Glomerular visceral epithelial cell (primary cell): ENCODE measurements around the gene ATG16L1.

Experiments
- DNase-seq: peaks from one replicate; pipeline ENCODE4 v3.0.0-alpha.2; 2016; ENCODE audit errors: extremely low spot score

ATG16L1 gene

DNA sequence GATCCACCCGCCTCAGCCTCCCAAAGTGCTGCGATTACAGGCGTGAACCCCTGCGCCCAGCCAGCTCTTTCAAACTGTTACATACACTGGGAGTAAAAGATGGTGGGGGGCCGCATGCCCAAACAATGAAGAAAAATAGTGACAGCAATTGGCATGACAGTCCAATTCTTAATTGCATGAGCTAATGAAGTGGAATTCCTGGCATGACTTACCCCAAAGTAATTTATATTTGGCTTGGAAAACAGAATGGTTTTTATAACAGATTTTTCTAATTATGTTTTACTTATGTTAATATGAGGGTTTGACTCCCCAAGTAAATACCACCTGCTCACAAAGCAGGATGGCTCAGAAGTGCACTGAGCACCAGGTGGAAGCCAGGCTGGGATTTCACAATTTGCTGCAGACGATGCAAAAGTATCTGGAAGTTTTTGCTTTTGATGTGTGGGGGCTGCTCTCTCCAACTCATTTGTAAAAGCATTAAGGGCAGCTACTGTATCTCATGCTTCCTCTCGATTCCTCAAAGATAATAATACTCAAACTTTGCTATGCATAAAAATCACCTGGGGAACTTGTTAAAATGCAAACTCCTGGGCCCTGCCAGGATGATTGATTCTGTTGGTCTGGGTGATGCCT is 24.0 kb upstream of the ATG16L1 start:
- no peak for DNase-seq

- DNase-seq = no peak
Observed at GRCh38 chr2:233228376-233228775, 23.1 kb upstream of the ATG16L1 start.

DNA sequence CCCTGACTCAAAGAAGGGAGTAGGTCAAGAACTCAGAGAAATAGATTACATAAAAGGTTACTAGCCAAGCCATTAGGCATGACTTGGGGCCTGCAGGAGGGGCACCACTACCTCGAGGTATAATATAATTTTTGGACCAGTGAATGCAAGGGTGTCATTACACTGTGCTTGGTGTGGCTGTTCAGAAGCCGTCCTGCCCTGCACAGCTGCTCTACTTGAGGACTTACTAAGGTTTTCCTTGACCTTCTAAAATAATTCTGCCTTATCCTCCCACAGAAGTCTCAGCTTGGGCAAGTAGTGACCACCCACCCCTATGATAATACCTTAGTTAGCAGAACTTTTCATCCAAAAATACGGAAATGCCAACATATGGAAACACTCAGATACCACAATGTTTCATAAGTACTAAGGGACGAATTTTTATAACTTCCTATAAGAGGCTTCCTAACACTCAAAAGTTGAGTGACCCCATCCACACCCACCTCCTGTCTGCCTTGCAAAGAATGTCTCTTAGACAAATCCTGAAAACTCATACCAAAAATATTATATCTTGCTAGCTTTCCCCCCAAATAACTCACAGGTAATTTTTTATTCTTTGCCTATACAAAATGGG is 17.7 kb upstream of the ATG16L1 start:
- no peak for DNase-seq

- no peak for DNase-seq
Observed at GRCh38 chr2:233234264-233234663, 17.2 kb upstream of the ATG16L1 start.

DNA sequence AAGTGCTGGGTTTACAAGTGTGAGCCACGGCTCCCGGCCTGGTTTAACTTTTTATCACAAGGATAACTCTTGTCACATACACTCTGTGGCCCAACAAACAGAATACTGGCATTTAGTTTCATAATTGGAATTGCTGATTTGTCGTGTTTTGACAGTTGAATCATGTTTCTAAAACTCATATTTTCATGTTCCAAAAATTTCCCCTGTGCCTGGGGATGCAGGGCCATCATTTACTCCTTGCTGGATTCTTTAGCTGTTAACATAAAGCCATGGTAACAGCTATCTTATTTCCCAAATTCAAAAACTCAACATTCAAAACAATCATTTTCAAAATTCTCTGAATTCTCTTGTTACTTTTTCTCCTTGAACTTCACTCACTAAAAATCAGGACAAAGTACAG is 16.5 kb upstream of the ATG16L1 start:
- DNase-seq = no peak

GRCh38 chr2:233235977-233236376 is 15.5 kb upstream of the ATG16L1 start:
- DNase-seq = no peak

DNA sequence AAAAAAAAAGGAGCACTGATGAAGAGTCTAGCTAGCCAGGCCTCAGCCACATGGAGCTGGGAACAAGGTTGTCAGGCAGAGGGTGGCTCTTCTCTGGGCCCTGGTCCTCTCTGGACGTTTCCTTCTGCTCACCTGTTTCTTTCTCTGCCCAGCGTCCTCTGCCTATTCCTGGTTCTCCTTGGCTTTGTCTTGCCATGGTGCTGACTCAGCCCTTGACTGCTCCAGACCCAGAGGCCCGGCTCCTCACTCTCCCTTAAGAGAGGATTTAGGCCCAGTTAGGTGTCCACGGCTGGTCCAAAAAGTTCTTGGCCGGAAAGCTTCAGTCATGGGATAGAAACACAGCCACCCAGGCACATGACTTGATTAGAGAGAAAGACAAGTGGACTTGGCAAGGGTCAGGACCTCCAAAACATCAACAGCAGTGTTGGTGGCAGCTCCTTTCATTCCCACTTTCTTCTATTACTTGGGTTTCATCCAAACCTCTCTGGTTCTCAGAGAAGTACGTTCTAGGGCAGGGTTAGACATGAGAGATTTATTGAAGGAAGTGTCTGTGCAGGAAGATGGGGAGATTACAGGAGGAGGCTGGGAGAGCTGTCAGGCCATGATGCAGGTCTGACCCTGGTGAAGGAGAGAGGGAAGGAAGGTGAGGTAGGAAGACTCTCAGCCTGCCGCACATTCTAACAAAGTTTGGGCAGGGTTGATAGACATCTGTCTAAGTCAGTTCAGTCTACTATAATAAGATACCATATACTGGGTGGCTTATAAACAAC is 14.5 kb upstream of the ATG16L1 start:
- DNase-seq = no peak

DNA sequence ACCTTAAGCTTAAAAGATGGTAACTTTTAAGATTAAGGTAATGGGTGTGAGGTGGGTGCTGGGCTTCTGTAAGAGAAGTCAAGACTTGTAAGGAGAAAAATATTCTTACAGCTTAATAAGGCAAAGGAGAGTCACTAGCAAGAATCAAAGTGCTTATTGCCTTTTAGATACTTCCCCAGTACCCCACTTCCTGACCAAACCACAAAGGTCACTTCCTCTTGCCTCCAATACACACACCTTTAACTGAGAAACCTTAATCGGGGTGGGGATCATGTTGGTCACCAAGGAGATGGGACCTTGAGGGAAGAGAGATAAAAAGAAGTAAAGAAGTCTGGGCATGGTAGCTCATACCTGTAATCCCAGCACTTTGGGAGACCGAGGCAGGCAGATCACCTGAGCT is 10.6 kb upstream of the ATG16L1 start:
- DNase-seq = no peak

- no peak for DNase-seq
Observed at GRCh38 chr2:233241803-233242202, 9.7 kb upstream of the ATG16L1 start.

- no peak for DNase-seq
Observed at GRCh38 chr2:233242231-233242927, 9.1 kb upstream of the ATG16L1 start.

DNA sequence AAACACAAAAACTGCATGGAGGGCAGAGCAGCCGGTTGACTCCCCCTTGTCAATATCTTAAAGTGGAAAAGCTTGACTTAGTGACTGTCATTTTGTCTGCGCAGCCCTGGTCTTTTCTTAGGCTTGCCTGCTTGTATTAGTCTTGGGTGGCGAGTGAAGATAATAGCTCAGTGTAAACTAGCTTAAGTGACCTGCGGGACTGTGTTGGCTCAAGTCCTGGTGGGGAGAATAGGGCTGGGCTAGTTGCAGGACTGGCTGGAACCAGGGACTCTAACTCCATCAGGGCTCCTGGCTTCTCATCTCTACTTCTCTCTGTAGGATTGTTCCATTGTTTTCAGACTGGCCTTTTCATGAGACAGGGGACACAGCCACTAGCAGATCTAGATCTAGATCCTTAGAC is 8.1 kb upstream of the ATG16L1 start:
- no peak for DNase-seq

DNA sequence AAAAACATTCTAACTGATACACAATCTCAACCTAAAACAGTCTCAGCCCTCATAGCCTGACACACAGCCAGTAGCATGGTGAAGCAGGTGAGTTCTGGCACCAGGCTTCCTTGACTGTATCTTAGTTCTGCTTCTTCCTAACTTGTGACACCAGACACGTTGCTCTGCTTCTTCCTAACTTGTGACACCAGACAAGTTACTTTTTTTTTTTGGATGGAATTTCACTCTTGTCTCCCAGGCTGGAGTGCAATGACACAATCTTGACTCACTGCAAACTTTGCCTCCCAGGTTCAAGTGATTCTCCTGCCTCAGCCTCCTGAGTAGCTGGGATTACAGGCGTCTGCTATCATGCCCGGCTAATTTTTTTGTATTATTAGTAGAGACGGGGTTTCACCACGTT is 6.7 kb upstream of the ATG16L1 start:
- no peak for DNase-seq

DNA sequence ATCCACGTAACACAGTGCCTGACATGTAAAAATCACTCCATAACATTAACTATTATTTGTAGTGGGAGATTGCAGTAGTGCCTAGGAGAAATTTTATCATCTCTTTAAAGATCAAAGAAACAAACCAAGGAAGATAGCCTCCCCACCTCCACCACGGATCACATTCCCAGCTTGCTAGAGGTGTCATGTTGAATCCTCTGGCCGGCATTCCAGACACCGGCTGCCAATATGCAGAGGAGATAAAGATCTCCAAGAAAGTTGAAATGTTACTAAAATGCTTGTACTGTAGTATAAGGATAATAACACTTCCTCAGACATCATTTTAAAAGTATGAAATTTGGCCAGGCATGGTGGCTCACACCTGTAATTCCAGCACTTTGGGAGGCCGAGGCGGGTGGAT is 6.1 kb upstream of the ATG16L1 start:
- DNase-seq = no peak

DNA sequence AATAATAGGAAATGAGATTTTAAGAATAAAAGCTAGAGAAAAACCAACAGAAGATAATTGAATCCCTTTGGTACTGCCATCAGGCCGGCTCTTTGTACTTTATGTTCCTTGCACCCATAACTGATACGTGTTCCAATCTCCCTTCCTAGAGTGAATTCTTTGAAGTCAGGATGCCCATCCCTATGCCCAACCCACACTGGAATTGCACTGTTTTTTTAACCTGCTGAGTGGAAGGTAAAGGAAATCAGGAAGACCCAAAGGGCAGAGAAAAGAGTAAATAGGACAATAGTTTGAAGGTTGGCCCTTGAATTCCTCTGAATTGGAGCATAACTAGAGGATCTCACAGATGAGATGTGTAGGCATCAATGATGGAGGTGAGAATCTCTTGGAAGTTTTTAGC is 4.4 kb upstream of the ATG16L1 start:
- DNase-seq = no peak

- DNase-seq = peak; percentile 63
Observed at GRCh38 chr2:233247744-233248143, 3.7 kb upstream of the ATG16L1 start.

DNA sequence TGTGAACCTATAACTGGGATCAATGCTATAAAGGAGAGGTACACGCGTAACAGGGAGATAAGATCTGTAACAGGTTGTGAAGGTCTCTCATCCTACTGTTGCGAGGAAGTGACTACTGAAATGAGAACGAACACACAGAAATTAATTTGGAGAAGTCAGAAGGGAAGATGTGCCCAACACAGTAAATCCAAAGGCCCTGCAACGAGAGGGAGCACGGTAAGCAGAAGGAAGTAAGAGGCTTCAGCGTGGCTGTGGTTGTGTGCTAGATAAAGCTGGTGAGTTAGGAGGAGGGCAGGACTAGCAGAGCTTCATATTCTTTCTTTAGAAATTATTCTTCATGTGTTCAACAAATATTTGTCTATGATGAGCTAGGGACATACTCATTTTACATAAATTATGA is 2.5 kb upstream of the ATG16L1 start:
- no peak for DNase-seq

DNA sequence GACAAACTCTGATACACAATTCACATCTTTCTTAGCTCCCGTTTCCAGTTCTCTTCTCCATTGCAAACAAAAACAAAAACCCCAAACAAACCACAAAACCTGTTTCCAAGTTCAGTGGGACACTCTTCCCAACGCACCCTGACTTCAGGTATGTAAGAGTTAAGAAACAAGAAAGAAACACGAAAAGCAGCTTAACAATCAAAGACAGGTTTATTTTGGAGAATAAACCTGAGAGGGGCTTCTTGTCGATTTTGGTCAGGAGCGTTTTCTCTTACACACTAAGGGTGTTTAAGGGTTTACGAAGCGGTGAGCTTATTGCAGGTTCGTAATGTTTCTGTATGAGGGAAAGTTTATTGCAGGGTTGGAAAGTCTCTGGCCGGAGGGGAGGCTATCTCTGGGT is 905 bp upstream of the ATG16L1 start:
- DNase-seq = no peak

GRCh38 chr2:233250985-233251305 is 528 bp upstream of the ATG16L1 start:
- DNase-seq = no peak

DNA sequence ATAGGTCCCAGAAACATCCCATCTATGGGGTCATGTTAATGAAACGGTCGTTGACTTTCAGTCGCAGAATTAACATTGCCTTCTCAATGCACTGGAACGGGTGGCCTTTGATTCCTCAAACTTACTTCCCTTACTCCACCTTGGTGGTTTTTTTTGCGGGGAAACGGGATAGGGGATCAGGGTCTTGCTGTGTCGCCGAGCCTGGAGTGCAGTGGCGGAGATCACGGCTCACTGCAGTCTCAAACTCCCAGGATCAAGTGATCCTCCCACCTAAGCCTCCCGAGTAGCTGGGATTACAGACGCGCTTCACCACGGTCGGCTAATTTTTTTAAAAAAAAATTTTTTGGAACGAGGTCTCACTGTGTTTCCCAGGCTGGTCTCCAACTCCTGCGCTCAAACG is 754 bp downstream of the ATG16L1 start:
- DNase-seq = peak; percentile 12

GRCh38 chr2:233255151-233255550 is 3.7 kb downstream of the ATG16L1 start:
- no peak for DNase-seq

DNA sequence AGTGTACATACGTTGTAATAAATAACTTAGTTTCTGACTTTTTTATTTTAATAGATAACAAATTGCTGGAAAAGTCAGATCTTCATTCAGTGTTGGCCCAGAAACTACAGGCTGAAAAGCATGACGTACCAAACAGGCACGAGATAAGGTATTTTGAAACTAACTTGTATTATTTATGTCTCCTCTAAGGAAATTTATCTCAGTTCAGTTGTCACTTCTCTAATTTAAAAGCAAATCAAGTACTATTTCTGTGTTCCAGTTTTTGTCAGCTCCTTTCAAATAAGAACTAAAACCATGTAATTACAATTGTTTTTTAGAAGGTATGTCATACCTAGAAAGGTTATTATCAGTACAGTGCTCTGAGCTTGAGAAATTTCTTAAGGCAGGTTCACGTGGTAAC is 4.6 kb downstream of the ATG16L1 start:
- DNase-seq = no peak

DNA sequence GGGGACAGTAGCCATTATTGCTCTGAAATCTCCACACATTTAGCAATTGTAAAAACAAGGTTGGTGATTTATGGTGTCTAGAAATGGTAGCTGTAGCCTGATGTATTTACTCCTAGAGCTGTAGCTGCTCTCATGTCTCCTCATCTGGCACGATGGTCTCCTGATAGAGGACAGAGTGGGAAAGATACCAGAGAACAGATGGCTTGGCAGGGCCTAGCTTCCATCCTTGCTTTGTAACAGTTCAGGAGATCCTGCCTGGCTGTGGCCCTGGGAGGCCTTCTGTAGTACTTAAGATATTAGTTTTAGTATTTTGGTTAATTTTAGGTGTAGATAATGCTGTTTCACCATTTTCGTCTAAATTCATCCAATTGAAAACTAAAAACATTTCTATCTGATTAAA is 6.7 kb downstream of the ATG16L1 start:
- no peak for DNase-seq

GRCh38 chr2:233259730-233260129 is 8.3 kb downstream of the ATG16L1 start:
- no peak for DNase-seq
